GM12891 (cell line): Measurements from ENCODE around the gene GCA.

Experiments
- POLR2A ChIP-seq: IDR thresholded peaks from 2 replicates; pipeline ENCODE4 v1.6.1; 2011; ENCODE audit warnings: low read depth, low read length, control low read depth
- TAF1 ChIP-seq: IDR thresholded peaks from 2 replicates; pipeline ENCODE4 v1.6.1; 2011; ENCODE audit warnings: low read depth, low read length, control low read depth

DNA sequence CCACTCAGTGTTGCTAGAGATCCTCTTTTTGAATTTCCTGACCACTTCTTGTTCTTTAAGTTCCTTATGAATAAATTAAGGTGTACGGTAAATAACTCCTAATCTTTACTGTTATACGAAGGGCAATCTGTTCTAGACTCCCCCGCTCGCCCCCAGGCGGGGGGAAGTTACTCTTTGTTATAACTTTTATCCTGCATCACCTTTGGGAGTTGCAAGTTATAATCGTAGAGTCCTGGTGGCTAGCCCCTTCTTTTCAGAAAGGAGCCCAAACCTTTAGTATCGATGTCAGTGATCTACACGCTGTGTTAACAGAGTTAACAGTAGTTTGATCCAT, 652 bp downstream of the GCA start:
- TF ChIP-seq POLR2A (no peak), TAF1 (no peak)
